Hematopoietic multipotent progenitor cell treated with erythropoietin and hydrocortisone succinate and interleukin-3 and kit ligand, for 8 days (in vitro differentiated cells): ENCODE measurements around the gene PDE9A.
"Not testable (repeated sequence)": the region's sequence is repeated elsewhere in the genome, so short reads cannot be mapped to it uniquely, and the experiment has no call there.

ENCODE experiments used
- DNase-seq: peaks from one replicate; pipeline ENCODE4 v3.0.0-alpha.2; 2015

PDE9A gene

DNA sequence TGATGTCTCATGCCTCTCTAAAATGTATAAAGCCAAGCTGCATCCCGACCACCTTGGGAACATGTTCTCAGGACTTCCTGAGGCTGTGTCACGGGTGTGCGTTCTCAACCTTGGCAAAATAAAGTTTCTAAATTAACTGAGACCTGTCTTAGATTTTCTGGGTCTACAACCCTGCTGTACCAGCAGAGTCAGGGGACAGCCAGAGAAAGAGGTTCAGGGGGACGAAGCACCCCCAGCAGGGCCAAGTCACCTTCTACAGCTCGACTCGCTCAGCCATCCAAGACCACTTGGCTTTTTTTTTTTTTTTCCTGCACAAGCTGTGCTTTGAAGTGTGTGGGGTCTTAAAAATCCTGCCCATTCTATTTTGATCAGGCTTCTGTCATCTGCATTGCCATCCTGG, 28.5 kb upstream of the PDE9A start:
- DNase-seq, result no peak

DNA sequence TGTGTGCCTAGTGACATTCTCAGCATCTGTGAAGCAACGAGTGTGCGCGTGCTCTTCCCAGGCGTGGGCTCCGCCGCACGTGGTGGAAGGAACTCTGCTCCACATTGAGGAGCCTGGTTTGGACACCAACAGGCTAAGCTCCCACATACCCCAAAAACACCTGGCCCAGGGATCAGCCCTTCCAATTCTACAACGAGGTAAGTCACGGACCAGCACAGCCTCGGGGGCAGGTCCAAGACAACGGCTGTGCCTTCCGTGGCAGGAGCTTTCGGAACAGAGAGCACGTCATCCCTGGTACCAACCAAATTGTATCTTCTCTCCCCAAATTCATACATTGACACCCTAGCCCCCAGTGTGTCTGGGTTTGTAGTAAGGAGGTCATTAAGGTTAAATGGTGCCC, 27.2 kb upstream of the PDE9A start:
- DNase-seq, result no peak

DNA sequence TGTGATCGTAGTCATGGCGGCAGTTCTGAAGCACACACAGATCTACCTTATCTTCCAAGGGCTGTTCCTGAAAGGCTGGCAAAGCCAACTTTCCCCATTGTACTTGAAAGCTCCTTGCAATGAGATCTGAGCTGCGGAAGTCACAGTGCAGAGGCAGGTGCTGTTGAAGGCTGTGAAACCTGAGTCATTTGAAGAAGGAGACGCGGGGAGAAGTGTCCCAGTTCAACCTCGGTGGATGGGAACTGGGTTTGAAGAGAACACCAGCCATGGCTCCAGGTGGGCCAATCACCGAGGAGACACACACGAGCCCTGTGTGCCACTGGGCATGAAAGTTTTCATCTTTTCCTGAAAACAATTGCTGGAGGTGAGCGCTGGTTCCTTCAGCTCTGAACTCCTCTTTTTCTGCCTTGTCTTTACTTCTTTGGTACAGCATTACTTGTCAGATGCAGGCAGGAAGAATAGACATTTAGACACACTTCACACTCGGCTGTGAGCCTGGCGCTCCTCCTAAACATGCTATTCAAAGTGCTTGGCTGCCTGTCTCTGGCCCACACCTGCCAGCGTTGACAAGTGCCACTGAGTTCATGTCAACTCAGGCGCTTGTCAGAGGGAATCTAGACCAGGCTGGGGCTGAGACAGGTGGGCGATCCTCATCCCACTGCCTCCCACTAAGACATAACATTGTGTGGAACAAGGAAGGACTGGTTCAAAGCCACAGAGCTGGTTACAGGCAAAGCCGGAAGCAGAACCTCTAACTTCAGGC, 25.7 kb upstream of the PDE9A start:
- DNase-seq, result no peak

DNA sequence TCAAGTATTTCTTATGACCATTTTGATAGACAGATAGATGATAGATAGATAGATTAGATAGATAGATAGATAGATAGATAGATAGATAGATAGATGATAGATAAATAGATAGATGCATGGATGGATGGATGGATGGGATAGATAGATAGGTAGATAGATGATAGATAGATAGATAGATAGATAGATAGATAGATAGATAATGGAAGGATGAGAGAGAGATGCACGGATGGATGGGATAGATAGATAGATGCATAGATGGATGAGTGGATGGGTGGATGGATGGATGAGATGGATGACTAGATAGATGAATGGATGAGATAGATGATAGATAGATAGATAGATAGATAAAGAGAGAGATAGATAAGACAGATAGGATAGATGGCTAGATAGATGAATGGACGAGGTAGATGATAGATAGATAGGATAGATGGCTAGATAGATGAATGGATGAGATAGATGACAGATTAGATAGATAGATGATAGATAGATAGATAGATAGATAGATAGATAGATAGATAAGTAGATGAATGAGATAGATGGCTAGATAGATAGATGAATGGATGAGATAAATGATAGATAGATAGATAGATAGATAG, 24.9 kb upstream of the PDE9A start:
- DNase-seq, result not testable (repeated sequence)

DNA sequence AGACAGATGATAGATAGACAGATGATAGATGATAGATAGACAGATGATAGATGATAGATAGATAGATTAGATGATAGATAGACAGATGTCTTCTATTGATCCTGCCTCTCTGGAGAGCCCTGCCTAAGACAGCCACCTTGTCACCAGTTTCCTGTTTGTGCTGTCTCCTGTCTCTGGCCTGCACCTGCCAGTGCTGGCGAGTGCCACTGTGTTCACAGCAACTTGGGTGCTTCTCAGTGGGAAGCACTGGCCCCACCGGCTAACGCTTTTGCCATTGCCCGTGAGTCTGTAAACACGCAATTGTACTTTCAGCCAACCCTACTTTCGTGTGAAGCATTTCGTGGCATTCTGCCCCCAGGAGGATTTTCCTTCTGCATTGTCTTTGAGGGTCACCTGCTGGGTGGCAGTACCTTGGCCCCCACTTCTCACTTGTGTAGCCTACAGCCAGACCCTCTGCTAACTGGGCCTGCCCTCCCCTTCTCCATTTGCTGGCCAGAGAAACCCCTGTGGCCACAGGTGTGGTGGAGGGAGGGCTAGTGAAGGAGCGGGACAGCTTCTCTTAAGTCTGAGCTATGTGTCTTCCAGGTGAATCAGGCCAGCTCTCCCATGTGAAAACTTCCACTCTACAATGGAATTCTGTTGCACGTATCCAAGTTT, 23.4 kb upstream of the PDE9A start:
- no peak for DNase-seq

DNA sequence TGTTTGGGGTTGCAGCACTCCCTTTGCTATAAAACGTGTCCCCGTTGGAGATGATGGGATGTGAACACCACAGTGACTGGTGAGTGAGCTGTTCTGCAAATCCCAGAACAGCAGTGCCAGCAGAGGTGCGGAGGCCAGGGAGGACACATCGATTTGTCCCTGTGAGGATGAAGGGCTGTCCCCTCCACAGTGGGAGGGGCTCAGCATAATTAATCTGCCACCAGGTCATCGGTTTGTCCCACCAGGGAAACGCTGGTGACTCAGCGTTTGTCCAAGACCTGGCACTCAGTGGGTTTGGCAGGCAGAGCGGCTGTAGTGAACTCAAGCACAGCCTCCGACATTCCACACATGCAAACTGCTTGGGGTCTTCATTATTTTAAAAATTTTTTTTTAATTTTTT, 22.8 kb upstream of the PDE9A start:
- no peak for DNase-seq

DNA sequence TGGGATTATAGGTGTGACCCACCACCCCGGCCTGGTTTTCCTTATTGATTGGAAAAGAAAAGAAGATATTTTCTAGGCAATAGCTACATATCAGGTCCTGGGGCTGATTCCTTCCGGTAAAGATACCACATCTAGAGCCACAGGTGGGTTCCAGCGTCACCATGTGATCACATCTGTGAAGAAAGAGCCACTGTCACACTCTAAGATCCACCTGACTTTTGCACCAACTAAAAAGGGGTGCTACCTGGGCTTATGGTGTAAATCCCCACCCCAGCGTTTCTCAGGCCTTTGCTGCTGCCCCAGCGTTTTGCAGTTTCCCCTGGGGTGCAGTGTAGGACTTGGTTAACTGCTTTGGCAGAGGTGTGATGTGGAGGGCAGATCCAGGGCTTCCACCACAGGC, 22.3 kb upstream of the PDE9A start:
- DNase-seq, result no peak

DNA sequence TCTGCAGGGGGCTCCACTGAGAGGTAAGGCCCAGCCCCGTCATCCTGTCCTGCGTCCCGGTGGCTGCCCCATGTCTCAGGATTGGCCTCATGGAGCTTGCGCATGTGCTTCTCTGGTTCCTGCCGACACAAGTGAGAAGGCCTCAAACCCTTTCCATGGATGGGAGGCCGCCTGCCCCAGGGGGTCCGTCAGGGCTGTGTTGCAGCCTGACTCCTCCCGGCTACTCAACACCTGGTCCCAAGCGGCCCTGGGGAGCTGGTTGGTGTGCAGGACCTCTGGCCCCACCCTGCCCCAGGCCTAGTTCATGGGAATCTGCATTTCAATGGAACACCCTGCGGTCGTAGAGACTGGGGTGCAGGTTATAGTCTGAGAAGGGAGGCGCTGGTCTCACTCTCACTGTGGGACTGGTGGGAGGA, 21.1 kb upstream of the PDE9A start:
- no peak for DNase-seq

DNA sequence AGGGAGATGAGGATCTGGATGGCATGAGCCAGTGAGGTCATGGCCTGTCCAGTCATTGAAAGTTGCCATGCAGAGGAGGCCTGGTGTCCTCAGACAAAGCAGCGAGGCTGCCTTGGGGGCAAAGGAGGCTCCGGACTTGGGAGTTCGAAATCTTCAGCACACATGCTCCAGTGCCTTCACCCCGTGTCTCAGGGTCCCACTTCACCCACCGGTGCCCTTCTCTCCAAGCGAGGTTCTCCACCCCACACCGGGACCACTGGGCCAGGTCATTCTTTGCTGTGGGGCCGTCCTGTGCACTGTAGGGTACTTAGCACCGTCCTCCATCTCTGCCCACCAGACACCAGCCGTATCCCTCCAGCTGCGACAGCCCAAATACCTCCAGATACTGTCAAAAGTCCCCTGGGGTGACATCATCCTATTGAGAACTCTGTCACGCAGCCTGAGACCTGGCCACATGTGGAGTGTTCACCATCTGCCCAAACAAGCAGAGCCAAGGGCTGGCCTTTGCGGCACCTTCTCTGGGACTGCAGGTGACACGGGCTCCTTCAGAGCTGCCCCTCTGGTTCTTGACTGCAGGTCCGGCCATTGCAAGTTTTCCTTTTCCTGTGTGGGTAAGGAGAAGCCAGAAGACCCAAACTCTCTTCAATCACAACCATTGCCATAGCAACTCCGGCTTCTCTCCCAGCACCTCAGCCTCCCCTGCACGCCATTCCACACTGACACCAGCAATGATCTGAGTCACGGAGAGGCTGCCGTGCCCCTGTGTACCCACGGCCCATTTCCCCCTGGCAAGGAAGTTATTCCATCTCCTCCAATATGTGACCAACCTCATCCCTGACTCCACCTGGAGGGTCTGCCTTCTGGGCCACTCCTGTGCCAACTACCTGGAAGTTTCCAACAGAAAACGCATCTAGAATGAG, 20.4 kb upstream of the PDE9A start:
- no peak for DNase-seq

DNA sequence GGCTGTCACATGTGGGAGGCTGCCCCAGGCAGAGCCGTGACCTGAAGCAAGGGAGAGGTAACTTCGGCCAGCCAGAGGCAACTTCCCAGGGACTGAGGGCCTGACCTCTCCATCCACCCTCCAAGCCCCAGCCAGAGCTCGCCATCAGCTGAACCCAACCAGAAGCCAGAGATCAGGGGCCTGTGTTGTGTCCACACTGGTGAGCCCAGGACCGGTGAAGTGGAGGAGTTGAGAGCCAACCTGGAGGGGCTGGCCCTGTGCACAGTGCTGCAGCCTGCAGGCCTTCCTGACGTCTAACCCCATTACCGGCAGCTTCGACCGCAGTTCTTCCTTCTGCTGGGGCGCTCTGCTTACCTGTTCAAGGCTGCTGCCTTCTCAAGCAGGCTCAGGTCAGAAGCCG, 19.6 kb upstream of the PDE9A start:
- no peak for DNase-seq

DNA sequence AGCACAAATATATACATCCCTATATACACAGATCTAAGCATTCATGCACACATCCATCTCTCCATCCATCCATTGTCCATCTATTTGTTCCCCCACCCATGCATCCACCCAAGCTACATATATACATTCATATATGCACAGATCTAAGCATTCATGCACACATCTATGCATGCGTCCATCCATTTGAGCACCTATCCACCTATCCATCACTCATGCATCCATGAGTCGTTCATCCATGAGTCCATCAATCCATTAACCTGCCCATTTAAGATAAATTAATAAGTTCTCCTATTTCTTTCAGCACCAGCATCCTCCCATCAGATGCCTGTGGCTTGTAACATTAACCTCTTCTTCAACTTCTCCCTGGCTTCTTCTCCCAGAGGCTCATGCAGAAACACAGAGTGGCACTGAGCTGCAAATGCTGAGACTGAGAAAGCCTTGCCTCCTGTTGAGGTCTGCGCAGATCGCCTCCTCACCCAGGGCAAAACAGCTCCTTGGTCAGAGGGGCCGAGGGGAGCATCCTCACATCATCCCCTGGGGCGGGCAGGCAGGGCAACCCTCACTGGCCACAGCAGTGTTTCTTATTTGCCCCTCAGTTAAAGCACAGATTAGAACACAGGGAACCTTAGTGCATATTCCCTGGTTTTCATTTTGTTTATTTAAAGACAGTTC, 17.4 kb upstream of the PDE9A start:
- no peak for DNase-seq

DNA sequence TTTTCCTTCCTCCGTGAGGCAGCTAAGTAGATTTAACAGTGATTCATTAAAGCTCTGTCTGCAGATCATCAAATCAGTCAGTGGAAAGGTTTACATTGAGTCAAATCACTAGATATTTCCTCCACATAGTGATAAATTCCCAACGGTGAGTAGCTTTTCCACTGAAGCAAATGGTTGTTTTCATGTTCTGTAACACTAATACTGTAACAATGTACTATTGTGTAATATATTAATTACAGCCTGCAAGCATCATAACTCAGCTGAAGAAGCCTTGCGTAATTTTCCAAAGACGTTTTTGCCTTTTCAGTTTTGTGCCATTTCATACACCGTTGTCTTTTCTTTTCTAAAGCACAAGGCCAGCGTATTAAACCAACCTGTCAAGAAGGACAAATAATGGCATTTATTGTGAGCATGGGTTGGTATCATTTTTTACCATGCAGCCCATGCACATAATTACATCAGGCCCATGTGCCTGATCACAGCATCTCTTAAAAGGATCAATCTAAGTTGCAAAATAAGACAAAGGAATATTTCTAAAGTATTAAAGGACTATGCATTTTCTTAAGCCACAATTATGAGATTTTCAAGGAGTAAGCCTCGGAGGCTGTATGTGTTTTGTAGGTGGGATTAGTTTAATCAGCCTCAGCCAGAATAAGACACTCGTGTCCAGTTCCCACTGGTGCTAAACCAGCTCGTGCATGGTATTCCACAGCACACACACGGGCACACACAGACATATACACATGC, 16.7 kb upstream of the PDE9A start:
- DNase-seq, result no peak

DNA sequence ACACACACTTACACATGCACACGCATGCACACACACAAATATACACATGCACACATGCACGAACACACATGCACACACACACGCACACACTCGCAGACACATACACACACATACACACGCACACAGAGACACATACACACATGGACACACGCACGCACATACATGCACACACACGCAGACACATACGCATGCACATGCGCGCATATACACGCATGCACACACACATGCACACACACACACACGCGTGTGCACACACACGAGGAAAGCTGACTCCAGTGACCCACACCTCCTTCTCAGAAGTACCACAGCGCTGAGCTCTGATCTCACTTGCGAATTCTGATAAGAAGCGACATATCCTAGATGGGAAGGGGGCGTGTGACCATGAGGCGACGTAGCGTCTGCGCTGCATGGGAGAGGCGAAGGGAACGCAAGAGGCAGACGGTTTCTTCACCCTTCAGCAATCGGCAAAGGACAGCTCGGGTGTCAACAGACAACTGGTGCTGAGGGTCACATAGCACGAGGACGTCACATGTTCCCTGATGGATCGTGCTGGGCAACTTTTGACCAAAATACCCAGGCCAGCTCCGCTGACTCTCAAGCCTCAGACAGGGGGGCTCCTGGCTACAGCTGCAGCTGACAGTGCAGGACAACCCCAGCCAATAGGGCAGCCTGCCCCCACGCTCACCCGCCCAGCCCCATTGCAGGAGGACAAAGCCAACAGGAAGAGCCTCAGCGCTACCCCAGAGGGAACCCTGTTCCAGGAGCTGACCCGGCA, 16.0 kb upstream of the PDE9A start:
- DNase-seq, result no peak

DNA sequence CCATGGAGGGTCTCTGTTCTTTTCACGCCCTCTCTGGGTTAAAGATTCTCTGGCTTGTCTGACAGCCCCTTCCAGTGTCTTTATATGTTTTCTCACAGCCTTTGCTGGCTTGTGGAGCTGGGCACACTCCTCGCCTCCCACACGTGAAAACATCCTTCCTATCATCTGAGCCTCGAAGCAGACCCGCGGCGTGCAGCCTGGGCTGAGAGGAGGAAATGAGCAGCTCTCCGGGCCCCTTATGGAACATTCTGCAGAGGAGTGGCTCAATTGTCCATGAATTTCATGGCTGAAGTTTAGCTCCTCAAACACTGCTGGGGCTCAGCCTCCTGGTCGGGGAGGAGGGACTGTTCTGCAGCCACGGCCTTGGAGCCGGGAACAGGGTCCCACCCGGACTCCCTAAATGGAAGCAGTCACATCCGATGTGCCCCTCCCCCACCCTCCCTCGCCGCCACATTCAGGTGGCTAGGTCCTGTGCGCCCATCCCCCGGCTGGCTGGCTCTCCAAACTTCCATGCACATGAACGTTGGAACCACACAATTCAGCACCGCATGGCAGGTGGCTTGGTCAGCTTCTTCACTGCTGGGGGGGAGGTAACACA, 15.1 kb upstream of the PDE9A start:
- no peak for DNase-seq

DNA sequence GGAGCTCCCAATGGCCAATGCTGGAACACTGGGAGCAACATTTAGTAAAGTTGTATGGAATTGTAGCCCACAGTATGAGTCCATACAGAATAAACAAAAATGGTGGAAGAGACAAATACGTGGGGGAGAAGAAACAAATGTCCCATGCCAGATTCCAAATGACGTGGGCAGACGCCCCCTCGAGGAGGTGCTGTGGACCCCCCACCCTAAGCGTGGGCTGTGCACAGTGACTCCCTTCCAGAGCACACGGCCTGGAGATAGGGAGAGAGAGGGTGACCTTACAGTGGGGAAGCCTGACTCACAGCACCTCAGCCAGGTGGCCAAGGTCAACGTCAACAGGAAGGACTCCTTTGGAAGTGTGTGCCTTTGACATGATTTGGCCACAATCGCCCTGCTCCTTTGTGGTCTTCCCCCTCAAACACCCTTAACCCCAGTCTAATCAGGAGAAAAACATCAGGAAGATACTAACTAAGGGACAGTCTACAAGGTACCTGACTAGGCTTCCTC, 13.7 kb upstream of the PDE9A start:
- DNase-seq, result no peak

DNA sequence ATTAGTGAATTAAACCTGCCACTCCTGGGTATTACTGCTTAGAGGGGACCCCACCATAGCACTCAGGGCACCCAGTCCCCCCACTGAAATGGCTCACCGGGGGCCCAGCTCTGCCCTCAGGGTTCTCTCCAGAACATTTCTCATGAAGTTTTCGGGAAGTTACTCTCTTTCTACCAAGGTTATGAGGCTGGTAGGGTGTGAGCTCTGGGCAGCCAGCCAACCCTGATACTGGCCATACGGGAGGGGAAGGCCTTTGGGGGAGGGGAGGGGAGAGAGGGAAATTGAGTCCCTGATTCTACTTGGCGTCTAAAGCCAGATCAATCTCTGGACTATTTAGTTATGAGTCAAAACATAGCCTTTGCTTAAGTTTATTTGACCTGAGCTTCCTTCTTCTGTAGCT, 12.9 kb upstream of the PDE9A start:
- DNase-seq, result peak; percentile 54

DNA sequence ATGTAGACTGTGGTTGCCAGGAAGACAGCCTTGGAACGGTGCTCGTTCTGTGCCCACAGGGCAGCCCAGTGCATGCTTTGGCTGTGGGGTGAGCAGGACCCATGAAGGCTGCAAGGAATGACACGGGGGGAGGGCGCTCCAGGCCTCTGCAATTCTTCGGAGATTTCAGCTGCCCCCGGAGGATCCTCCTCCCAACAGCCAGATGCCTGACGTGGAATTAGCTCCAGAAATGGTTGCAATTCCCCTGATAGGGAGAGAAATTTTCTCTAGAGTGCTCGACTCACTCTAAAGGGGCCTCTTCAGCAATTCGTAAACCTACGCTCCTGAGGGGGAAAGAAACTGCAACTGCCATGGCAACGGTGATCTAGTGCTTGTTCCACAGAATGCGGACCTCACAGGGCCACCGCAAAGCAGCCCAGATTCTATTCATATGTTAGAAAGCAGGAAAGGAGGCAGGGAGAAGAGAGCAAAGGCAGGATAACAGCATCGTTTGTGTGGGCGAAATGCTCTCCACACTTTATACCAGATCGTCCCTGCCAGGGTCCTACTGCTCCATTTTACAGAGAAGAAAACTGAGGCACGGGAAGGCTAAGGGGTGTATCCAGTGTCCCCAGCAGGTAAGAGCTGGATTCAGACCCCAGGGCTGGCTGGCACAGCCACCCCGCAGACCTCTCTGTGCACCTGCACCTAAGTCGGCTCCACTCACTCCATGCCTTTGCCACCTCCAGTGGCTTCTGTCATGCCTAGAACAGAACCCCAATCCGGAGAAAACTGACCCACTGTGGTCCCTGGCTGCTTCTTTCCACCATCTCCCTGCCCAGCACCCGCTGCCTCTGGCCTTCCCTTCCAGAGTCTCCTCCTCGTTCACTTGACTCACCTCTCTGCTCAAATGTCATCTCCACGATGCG, 11.9 kb upstream of the PDE9A start:
- no peak for DNase-seq

DNA sequence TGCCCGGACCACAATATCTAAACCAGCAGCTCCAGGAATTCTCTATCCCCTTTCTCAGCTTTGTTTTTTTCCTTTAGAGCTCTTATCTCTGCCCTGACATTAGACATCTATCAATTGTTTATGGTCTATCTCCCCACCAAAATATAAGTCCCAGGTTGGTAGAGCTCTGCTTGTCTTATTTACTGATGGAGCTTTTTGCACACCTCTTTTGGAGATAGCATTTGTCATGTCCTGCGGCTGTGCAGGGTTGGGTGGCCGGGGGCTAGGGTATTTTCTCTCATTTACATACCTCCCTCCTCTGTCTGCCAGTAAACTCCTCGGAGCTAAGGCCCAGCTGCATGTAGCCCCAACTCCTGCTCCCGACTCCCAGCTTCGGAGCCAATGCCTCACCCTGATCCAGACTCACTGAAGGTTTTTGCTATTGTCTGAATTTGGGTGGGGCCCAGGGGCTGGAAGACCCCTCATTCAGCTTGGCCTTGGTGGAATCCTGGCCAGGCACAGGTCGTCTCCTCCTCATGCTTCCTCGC, 11.1 kb upstream of the PDE9A start:
- DNase-seq, result no peak
